Measurements from ENCODE around the gene CDH7. TPM values are rescaled to one million over a fixed set of nuclear protein-coding genes. Genes with fewer than 3 reads are reported as not detected.

Gene CDH7
- total and polyA plus RNA-seq, 2 of the 13 experiments (the other 11 are each of a cell fraction or from before 2014, with no cell fraction given): not detected

- 2% methylated on average over 3 of the region's 3 CpGs for WGBS (ENCODE audit: low lambda C conversion rate)
- H2AFZ ChIP-seq (ENCODE audit: low read length): no peak overlapping the region
- H3K4me3 ChIP-seq (replicated peaks in 1 of 3; ENCODE audit: insufficient read depth in 1 of 3, low read depth in 2 of 3, low read length in 3 of 3): no peak overlapping the region
- H3K4me1 ChIP-seq (ENCODE audit: insufficient read depth, low read length): no peaks in the 10 kb centered on the region
- H3K27me3 ChIP-seq (ENCODE audit: control insufficient read depth in 1 of 2, insufficient read depth in 2 of 2, low read length in 2 of 2): no peaks in the 10 kb centered on the region
- intact Hi-C loops (cut with micrococcal nuclease; ENCODE audit: unreplicated experiment): no loop called here
- no peak overlapping the region for H3K27ac ChIP-seq (ENCODE audit: extremely low read length, insufficient read depth, low read length)
- no peaks in the 10 kb centered on the region for H3K36me3 ChIP-seq (replicated peaks in 1 of 2; ENCODE audit: control insufficient read depth in 1 of 2, insufficient read depth in 2 of 2, low read length in 2 of 2)
- no peaks in the 10 kb centered on the region for H3K79me2 ChIP-seq (ENCODE audit: insufficient read depth, low read length)
- no peak for TF ChIP-seq ZSCAN9 (CRISPR knock-in tag; IDR thresholded peaks at IDR 0.05; ENCODE audit: borderline replicate concordance)
- no peak for TF ChIP-seq ZFP90 (CRISPR knock-in tag; IDR thresholded peaks at IDR 0.05; ENCODE audit: borderline replicate concordance)
- TF ChIP-seq ZNF362 (CRISPR knock-in tag; IDR thresholded peaks at IDR 0.05; ENCODE audit: borderline replicate concordance): no peak
- TF ChIP-seq CSRNP1 (CRISPR knock-in tag; IDR thresholded peaks at IDR 0.05): no peak
- no peak for TF ChIP-seq U2AF2 (IDR thresholded peaks at IDR 0.05; ENCODE audit: low read depth, low read length)
- TF ChIP-seq MZF1 (CRISPR knock-in tag; IDR thresholded peaks at IDR 0.05; ENCODE audit: borderline replicate concordance): no peak
- TF ChIP-seq TCF7 (IDR thresholded peaks at IDR 0.05; ENCODE audit: low read depth): no peak
- H4K20me1 ChIP-seq (ENCODE audit: insufficient read depth, low read length): no peaks in the 10 kb centered on the region
- POLR2A ChIA-PET: no interaction called here
- ATAC-seq (no peak), FAIRE-seq (no peak), DNase-seq (ENCODE audit: low spot score) (no peak)
- BruUV-seq (replicated peaks): no TSS peak
- H3K4me2 ChIP-seq (ENCODE audit: low read depth, low read length): no peak overlapping the region
- in situ Hi-C loops (cut with HindIII; ENCODE audit: extremely low pct_ligation_motif_present, low pct_unique_long_range_greater_than_20kb): no loop called here
- CTCF ChIA-PET (ENCODE audit: low intra/inter-chr PET ratio, low total read pairs): no interaction called here
- no peaks in the 10 kb centered on the region for H3K9me3 ChIP-seq (ENCODE audit: low read length)
- H3K9ac ChIP-seq (ENCODE audit: insufficient read depth, low read depth, low read length): no peak overlapping the region
Observed at GRCh38 chr18:65919018-65919417, 168.2 kb downstream of the CDH7 start.

All from HepG2 (cell line).